CD4-positive, alpha-beta T cell treated with Interleukin-1 beta for 1 hour (primary cell): ENCODE measurements around the gene CCL17.
"Not testable (repeated sequence)": the region's sequence is repeated elsewhere in the genome, so short reads cannot be mapped to it uniquely, and the experiment has no call there.

Experiments used
- DNase-seq, 2 donors: peaks; one replicate each; pipeline ENCODE4 v3.0.0-alpha.2; 2020 to 2022

The CCL17 gene

GRCh38 chr16:57403965-57404817 lies at the start of gene CCL17:
Gene CCL17 (plus strand): TSS chr16:57404767. CDS start chr16:57413933, 9,166 bp downstream.
- DNase-seq = no peak

GRCh38 chr16:57355898-57356414 lies 48.6 kb upstream of the CCL17 start:
- no peak for DNase-seq

GRCh38 chr16:57356547-57356946 lies 48.0 kb upstream of the CCL17 start:
- no peak for DNase-seq

- peak in 1 of 2 donors; percentile 26 for DNase-seq
These were observed 47.1 kb upstream of the CCL17 start for GRCh38 chr16:57357330-57358085.

GRCh38 chr16:57358086-57358420 lies 46.5 kb upstream of the CCL17 start:
- DNase-seq = no peak

GRCh38 chr16:57358527-57359095 lies 46.0 kb upstream of the CCL17 start, which contains the start of gene CCL22:
Gene CCL22 (plus strand): TSS chr16:57358783. CDS start chr16:57358817, 34 bp downstream.
- DNase-seq = peak in 1 of 2 donors; percentile 28

GRCh38 chr16:57360321-57360935 lies 44.1 kb upstream of the CCL17 start:
- no peak for DNase-seq

- no peak for DNase-seq
These were observed 43.2 kb upstream of the CCL17 start for GRCh38 chr16:57361404-57361803.

- no peak for DNase-seq
These were observed 40.4 kb upstream of the CCL17 start for GRCh38 chr16:57364143-57364542.

- no peak for DNase-seq
These were observed 38.0 kb upstream of the CCL17 start for GRCh38 chr16:57366544-57367040.

GRCh38 chr16:57367116-57367752 lies 37.3 kb upstream of the CCL17 start:
- no peak for DNase-seq

GRCh38 chr16:57371494-57372371 lies 32.8 kb upstream of the CCL17 start:
- no peak for DNase-seq

- no peak for DNase-seq
These were observed 32.0 kb upstream of the CCL17 start, which contains the start of gene CX3CL1 for GRCh38 chr16:57372372-57373116. Gene CX3CL1 (plus strand): TSS chr16:57372490. CDS start chr16:57372569, 79 bp downstream.

- no peak for DNase-seq
These were observed 31.2 kb upstream of the CCL17 start for GRCh38 chr16:57373117-57373947.

GRCh38 chr16:57374067-57374534 lies 30.5 kb upstream of the CCL17 start:
- DNase-seq = no peak

GRCh38 chr16:57374925-57375465 lies 29.6 kb upstream of the CCL17 start:
- DNase-seq = not testable (repeated sequence)

- DNase-seq = no peak
These were observed 28.2 kb upstream of the CCL17 start for GRCh38 chr16:57376313-57376818.

GRCh38 chr16:57377080-57377841 lies 27.3 kb upstream of the CCL17 start:
- DNase-seq = no peak
